Urinary bladder (tissue), 4 donors: Measurements from ENCODE around the gene ATP11A. TPM values are rescaled to one million over a fixed set of nuclear protein-coding genes. Genes with fewer than 3 reads are reported as not detected.

ENCODE experiments used
- DNase-seq: peaks from one replicate; pipeline ENCODE4 v3.0.0-alpha.2; 2015; ENCODE audit errors: extremely low spot score
- H3K27ac ChIP-seq: one replicate; pipeline ENCODE4 v1.5.1; 2013; ENCODE audit warnings: low read depth, mild to moderate bottlenecking, moderate library complexity
- H3K36me3 ChIP-seq: one replicate; pipeline ENCODE4 v1.6.1; 2013; ENCODE audit warnings: mild to moderate bottlenecking, moderate library complexity; ENCODE audit not compliant: insufficient read depth
- H3K4me1 ChIP-seq: one replicate; pipeline ENCODE4 v1.6.1; 2013; ENCODE audit warnings: mild to moderate bottlenecking, moderate library complexity; ENCODE audit not compliant: insufficient read depth
- H3K4me3 ChIP-seq: one replicate; pipeline ENCODE4 v1.5.1; 2013; ENCODE audit warnings: low read depth, low read length
- WGBS: extraction: QIAGEN DNeasy Blood & Tissue Kit; methylation state at CpG from one replicate; pipeline ENCODE4 v1.1.7; 2013; 5-methylcytosine and 5-hydroxymethylcytosine counted together
- polyA plus RNA-seq: library from polyadenylated mRNA; stranded (reverse); fragments of 200-250 nt; gene quantifications from one replicate; pipeline ENCODE4 v1.2.3, GENCODE V29; 2013
- total RNA-seq: library from RNA; depleted of rRNA; stranded (reverse); fragments of >200 nt; gene quantifications from one replicate; pipeline ENCODE4 v1.2.3, GENCODE V29; 2014
- donor health status: healthy with polysubstance abuse.
- donor health status: healthy.

The ATP11A gene
- total RNA-seq (26.2 TPM), polyA plus RNA-seq (11.4 TPM)

DNA sequence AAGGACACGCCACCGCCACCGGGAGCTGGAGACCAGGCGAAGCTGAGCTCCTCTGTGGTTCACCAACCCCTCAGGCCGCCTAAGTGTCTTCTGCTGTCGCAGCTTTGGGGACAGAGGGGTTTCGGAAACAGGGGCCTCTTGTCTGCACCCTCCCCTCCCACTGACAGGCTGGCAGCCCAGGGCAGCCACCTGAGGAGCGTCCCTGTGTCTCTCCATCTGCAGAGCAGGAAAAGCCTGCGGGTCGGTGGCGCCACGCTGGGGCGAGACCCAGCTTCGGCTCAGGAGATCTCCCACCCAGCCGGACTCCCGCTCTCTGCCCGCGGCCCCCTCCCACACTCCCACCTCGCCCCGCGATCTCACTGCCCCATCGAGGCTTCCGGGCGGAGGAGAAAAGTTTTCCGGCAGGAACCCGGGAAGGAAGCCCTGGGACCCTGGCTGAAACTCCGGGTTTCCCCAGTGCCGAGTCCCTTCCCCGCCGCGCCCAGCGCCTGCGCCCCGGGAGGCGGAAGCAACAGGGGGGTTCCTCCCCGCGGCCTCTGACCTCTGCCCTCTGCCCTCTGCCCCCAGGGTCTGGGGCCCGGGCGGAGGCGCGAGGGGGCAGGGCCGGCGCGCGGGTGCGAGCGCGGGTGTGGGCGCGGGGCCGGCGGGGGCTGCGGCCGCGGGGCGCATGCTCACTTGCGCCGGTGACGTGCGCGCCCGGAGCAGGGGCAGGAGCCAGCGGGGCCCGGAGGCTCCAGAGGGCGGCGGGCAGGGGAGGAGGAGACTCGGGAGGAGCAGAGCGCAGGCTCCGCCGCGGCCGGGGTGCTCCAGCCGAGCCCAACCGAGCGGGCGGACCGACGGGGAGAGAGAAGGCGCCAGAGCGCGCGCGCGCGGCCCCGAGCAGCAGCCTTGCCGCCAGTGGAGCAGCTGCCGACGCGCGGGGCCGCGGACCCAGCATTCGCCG lies at the start of gene ATP11A:
ATP11A (plus strand) TSS at position 736 of the 943 bp plus-strand sequence. CDS start 379 bp downstream, outside the sequence.
- WGBS = 2% methylated on average over 95 of the region's 95 CpGs
- H3K4me3 ChIP-seq = peak within 1 kb of the TSS; percentile 89
- no peak for DNase-seq
- H3K4me1 ChIP-seq = no peaks in the 10 kb centered on the region
- no peaks in the 10 kb centered on the region for H3K36me3 ChIP-seq
- peak within 1 kb of the TSS; percentile 90 for H3K27ac ChIP-seq

DNA sequence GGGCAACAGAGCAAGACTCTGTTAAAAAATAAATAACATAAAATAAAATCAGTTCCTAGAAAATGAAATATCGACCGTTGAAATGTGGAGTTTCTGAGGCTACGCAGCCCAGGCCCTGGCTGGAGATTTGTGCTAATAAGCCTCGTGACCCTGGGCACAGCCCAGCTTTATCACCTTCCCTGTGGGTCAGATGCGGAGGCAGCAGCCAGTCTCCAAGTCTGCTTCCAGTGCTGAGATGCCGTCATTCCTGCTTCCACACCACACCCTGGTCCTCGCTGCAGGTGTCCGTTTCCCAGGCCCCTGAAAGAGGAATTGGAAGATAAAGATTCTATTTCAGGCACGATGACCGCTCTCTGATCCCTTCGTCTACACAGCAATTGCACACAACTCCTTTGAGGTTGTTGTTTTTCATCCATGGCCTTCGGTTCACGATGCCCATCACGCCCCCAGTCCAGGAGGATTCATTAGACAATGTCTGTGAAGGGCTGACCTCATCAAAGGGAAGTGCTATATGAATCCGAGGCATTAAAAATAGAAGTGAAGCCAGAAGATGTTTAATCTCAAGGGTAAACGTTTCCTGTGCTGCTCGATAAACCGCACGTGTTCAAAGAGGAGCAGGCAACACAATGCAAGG lies 48.3 kb upstream of the ATP11A start:
- Histone ChIP-seq H3K4me3 (no peak overlapping the region), H3K27ac (no peak overlapping the region), H3K36me3 (no peaks in the 10 kb centered on the region), H3K4me1 (no peaks in the 10 kb centered on the region)
- WGBS = 83% methylated on average over 19 of the region's 19 CpGs
- DNase-seq = no peak

DNA sequence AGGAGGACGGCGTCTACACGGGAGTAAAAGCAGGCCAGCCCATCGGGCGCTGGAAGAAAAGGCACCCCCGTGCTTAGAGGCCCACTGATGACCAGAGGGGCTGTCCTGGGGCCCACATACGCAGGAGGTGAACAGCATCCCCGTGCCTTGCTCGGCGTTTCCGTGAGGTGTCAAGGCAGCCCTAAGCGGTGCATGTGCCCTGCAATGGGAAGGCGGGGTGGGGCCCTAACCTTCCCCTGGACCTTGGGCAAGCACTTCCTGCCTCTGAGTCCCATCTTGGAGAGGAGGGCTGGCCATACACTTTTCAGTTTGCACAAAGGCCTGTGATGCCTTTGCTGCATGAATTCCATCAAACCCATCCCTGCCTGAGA lies 47.8 kb upstream of the ATP11A start:
- no peak overlapping the region for H3K27ac ChIP-seq
- no peaks in the 10 kb centered on the region for H3K36me3 ChIP-seq
- no peaks in the 10 kb centered on the region for H3K4me1 ChIP-seq
- no peak for DNase-seq
- WGBS = 90% methylated on average over 13 of the region's 13 CpGs
- no peak overlapping the region for H3K4me3 ChIP-seq

DNA sequence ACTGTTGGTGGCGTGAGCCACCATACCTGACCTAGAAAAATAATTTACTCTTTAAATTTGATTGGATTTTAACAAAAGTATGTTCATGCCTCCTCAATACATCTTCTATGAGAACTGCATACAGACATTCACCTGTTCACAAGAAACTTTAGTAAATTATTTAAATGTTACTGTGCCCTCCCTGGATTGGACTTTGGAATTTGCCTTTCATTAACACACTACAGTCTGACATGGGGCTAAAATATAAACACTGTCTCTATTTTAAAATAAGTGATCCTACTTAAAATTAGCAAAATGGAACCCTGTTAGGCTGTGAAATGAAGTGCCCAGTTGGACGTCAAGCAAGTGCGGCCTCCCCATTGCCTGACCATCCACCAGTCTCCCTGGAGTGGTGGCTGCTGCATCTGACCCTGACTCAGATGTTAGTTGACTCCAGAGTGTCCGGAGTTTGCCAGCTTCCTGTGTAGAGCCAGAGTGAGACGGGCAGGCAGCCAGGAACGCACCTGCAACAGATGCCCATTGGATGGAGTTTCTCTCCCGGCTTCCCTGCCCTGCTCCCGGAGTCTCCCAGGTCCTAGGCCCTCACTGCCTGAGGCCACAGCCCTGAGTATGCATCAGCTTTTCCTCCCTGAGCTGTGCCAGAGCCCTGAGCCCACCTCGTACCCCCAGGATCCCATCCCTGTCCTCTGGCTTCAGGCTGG lies 45.9 kb upstream of the ATP11A start:
- no peak for DNase-seq
- H3K4me3 ChIP-seq = no peak overlapping the region
- 88% methylated on average over 9 of the region's 9 CpGs for WGBS
- no peaks in the 10 kb centered on the region for H3K36me3 ChIP-seq
- no peak overlapping the region for H3K27ac ChIP-seq
- H3K4me1 ChIP-seq = no peaks in the 10 kb centered on the region

DNA sequence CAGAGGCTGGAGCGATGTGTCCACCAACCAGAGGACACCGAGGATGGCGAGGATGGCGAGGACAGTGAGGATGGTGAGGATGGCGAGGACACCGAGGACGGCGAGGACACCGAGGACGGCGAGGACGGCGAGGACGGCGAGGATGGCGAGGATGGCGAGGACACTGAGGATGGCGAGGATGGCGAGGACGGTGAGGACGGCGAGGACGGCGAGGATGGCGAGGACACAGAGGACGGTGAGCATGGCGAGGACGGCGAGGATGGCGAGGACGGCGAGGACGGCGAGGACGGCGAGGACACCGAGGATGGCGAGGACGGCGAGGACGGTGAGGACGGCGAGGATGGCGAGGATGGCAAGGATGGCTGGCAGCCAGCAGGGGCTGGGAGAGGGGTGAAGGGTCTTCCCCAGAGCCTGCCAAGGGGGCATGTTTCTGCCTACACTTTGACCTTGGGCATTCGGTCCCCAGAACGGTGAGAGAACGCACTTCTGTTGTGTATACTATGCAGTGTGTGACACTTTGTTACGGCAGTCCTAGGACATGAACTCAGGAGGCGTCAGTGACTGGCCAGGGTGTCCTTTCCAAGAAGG lies 44.4 kb upstream of the ATP11A start:
- Histone ChIP-seq H3K4me3 (no peak overlapping the region), H3K36me3 (no peaks in the 10 kb centered on the region), H3K27ac (no peak overlapping the region), H3K4me1 (no peaks in the 10 kb centered on the region)
- DNase-seq = no peak
- 89% methylated on average over 49 of the region's 49 CpGs for WGBS

DNA sequence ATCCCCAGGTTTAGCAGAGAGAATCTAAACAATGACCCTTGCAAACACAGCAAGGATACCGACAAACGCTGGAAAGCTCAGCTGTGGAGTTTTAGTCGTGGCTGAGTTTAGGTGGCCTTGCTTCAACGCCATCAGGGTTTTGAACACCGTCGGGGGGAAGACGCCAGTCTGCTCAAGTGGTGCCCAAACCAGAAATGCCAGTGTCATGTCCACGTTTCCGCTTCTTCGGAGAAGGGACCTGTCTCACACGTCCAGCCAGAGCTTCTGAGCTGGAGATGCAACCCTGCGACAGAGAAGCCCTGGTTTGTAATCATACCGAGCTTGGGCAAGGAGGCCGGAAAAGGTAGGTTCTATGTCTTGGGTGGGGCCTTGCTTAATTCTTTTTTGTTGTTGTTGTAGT lies 42.6 kb upstream of the ATP11A start:
- H3K4me3 ChIP-seq = no peak overlapping the region
- WGBS = 87% methylated on average over 14 of the region's 14 CpGs
- H3K27ac ChIP-seq = no peak overlapping the region
- H3K36me3 ChIP-seq = no peaks in the 10 kb centered on the region
- DNase-seq = no peak
- no peaks in the 10 kb centered on the region for H3K4me1 ChIP-seq

DNA sequence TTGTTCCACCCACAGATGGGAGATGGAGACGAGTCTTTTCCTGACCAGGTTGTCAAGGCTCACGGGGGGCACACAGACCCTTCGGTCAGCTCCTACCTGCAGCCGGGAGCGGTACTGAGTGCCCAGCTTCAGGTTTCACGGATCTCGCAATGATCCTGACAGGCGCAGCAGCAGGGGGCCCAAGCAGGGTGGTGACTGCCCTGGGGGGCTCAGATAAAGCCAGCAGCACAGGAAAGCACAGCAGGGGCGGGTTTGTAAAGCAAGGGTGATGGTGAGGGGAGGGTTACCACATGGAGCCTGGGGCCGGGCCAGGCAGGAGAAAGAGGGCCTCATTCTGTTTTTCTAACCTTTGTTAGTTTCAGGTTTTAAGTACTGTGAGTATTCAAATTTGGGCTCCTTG lies 41.7 kb upstream of the ATP11A start:
- Histone ChIP-seq H3K4me3 (no peak overlapping the region), H3K36me3 (no peaks in the 10 kb centered on the region), H3K4me1 (no peaks in the 10 kb centered on the region), H3K27ac (no peak overlapping the region)
- no peak for DNase-seq
- 86% methylated on average over 10 of the region's 10 CpGs for WGBS

DNA sequence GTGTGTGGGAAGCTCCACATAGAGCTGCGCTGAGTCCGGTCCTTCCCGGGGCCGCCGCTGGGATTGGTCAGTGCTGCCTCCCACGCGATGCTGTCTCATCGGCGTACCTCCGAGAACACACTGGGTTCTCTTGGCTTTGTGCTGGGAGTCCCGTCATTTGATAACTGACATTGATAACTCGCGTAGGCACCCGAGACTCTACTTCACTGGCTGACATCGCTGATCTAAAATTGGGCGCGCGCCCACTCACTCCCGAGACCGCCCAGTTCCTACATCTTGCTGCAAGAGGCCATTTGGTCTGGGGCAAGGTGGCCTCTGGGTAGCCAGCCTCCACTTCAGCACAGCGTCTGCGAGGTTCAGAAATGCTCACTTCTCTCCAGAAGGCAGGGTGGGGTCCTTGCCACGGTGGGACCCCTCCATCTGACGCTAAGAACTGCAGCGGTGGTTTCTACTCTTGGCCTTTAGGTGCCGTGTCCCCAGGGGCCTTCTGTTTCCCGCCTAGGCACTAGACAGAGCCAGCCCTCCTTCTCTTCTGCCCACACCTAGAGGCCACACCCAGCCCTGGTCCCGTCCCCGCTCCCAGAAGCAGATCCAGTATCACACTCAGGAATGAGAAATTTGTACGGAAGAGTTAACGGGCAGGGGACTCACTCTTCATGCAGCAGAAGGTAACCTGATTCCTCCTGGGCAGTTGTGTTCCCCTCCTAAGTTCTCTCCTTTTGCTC lies 40.7 kb upstream of the ATP11A start:
- no peaks in the 10 kb centered on the region for H3K36me3 ChIP-seq
- no peak overlapping the region for H3K27ac ChIP-seq
- WGBS = 95% methylated on average over 31 of the region's 31 CpGs
- no peak overlapping the region for H3K4me3 ChIP-seq
- no peaks in the 10 kb centered on the region for H3K4me1 ChIP-seq
- no peak for DNase-seq

DNA sequence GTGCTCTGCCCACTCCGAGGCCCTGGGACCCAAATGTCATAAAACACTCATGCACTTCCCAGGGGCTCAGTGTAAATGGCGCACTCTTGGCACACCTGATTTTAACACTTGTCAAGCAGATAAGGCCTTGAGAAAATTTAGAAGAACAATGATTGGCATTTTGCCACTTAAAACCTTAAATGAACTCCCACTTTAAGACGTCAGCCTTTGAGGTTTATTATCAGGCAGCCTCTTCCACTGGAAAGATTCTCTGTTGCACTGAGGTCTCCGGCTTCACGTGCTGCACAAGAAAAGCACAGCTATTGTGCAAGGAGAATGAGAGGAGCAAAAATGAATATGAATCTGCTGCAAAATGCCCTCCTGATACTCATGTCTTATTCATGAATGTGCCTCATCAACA lies 38.5 kb upstream of the ATP11A start:
- Histone ChIP-seq H3K36me3 (no peaks in the 10 kb centered on the region), H3K4me1 (no peaks in the 10 kb centered on the region), H3K4me3 (no peak overlapping the region), H3K27ac (no peak overlapping the region)
- WGBS = 52% methylated on average over 5 of the region's 5 CpGs
- no peak for DNase-seq

DNA sequence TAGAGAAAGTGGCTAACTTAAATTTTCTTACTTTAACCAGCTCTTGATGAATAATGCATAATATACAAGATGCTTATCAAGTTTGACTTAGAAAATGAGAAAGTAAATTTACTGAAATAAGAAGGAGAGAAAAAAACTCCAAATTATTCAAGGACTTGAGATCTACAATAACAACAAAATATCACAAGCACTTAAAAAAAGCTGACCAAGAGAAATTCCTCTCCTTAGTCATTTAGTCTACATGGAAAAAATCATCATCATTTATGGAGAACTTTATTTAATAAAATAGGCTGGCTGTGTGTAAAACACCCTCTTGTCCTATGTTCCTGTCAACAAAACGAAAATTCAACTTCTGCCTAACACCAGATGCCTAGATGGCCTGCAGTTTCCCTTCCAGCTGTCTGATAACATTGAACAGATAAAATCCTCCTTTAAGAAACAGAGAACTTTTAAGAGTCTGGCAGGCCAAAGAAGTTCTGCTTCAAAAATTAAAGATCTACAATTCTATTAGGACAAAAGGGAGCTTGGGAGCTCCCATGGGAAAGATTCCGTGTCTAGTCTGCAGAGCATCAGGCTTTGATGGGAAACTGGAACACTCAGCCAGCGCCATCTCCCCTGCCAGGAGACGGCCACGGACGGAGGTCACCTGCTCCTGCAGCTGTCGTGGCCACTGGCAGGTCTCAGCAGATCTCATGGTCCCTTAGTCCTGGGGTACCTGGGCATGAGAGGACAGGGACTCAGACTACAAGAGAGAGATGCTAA lies 37.9 kb upstream of the ATP11A start:
- H3K36me3 ChIP-seq = no peaks in the 10 kb centered on the region
- 26% methylated on average over 7 of the region's 7 CpGs for WGBS
- H3K4me3 ChIP-seq = no peak overlapping the region
- no peaks in the 10 kb centered on the region for H3K4me1 ChIP-seq
- DNase-seq = no peak
- no peak overlapping the region for H3K27ac ChIP-seq

DNA sequence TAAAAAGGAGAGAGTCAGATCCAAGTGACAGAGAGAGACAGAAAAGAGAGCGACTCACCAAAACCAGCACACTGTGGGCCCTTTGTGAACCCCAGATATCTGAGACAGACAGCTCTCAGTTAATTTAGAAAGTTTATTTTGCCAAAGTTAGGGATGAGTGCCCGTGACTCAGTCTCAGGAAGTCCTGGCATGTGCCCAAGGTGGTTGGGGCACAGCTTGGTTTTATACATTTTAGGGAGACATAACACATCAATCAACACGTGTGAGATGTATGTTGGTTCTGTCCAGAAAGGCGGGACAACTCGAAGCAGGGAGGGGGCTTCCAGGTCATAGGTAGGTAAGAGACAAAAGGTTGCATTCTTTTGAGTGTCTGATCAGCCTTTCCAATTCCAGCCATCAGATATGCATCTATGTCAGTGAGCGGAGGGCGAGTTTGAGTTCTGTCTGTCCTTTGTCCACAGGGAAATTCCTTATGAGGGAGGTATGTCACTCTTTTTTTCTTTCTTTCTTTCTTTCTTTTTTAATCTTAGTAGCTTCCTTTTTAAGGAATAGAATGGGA lies 37.2 kb upstream of the ATP11A start:
- no peak for DNase-seq
- Histone ChIP-seq H3K36me3 (no peaks in the 10 kb centered on the region), H3K4me1 (no peaks in the 10 kb centered on the region), H3K27ac (no peak overlapping the region), H3K4me3 (no peak overlapping the region)
- 69% methylated on average over 7 of the region's 7 CpGs for WGBS

DNA sequence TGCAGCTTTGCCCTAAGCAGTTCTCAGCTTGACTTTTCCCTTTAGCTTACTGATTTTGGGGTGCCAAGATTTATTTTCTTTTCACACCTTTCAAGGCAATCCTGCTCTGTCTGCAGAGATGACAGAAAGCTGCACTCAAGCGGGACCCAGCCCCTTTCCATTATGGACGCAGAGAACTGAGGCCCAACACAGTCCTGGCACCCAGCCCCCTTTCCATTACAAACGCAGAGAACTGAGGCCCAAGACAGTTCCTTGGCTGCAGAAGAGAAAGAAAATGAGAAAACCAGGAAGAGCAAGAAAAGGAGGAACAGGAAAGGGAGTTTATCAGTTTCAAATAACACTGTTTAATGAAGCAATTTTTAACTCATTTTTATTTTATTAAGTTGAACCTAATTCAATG lies 36.8 kb upstream of the ATP11A start:
- no peak overlapping the region for H3K27ac ChIP-seq
- no peak for DNase-seq
- 35% methylated on average over 3 of the region's 3 CpGs for WGBS
- H3K4me3 ChIP-seq = no peak overlapping the region
- no peaks in the 10 kb centered on the region for H3K4me1 ChIP-seq
- no peaks in the 10 kb centered on the region for H3K36me3 ChIP-seq
